Stimulated activated memory B cell treated with anti-CD40 and anti-IgM and Interleukin-4, amounts not matched to agents 10 μg/mL and 1 μg/mL and 100 μg/mL, for 72 hours (primary cell): ENCODE results near the gene MAFF.
"Not testable (repeated sequence)": the region's sequence is repeated elsewhere in the genome, so short reads cannot be mapped to it uniquely, and the experiment has no call there.

Source experiments
- ATAC-seq: fragments of 150-1000 bp; cut with Tn5 transposase; 2 replicates; pipeline ENCODE4 v1.10.0; 2021
- H3K27ac Mint-ChIP-seq: one replicate; pipeline ENCODE4 v1.8.0; 2022; ENCODE audit warnings: mild to moderate bottlenecking, mixed read lengths
- H3K27me3 Mint-ChIP-seq: one replicate; pipeline ENCODE4 v1.8.0; 2022; ENCODE audit warnings: mixed read lengths
- H3K36me3 Mint-ChIP-seq: one replicate; pipeline ENCODE4 v1.8.0; 2022; ENCODE audit warnings: mixed read lengths
- H3K4me1 Mint-ChIP-seq: one replicate; pipeline ENCODE4 v1.8.0; 2022; ENCODE audit warnings: mixed read lengths
- H3K4me3 Mint-ChIP-seq: one replicate; pipeline ENCODE4 v1.8.0; 2022; ENCODE audit warnings: mild to moderate bottlenecking, moderate library complexity, mixed read lengths
- H3K9me3 Mint-ChIP-seq: one replicate; pipeline ENCODE4 v1.8.0; 2022; ENCODE audit warnings: mixed read lengths

MAFF gene

GRCh38 chr22:38173641-38173906 lies 28.2 kb upstream of the MAFF start:
- no peak overlapping the region for H3K27ac Mint-ChIP-seq
- peaks cover 39% of the 10 kb centered on the region for H3K4me1 Mint-ChIP-seq
- H3K9me3 Mint-ChIP-seq = no peaks in the 10 kb centered on the region
- peaks cover 20% of the 10 kb centered on the region for H3K36me3 Mint-ChIP-seq
- no peaks in the 10 kb centered on the region for H3K27me3 Mint-ChIP-seq
- ATAC-seq = no peak
- H3K4me3 Mint-ChIP-seq = no peak overlapping the region

- no peaks in the 10 kb centered on the region for H3K9me3 Mint-ChIP-seq
- H3K36me3 Mint-ChIP-seq = peaks cover 22% of the 10 kb centered on the region
- peak overlapping the region; percentile 36 for H3K27ac Mint-ChIP-seq
- no peak for ATAC-seq
- no peaks in the 10 kb centered on the region for H3K27me3 Mint-ChIP-seq
- peaks cover 47% of the 10 kb centered on the region for H3K4me1 Mint-ChIP-seq
- H3K4me3 Mint-ChIP-seq = no peak overlapping the region
Observed at GRCh38 chr22:38174626-38175025, 27.2 kb upstream of the MAFF start.

- H3K27ac Mint-ChIP-seq = peak overlapping the region; percentile 72
- H3K4me3 Mint-ChIP-seq = no peak overlapping the region
- H3K27me3 Mint-ChIP-seq = no peaks in the 10 kb centered on the region
- H3K9me3 Mint-ChIP-seq = no peaks in the 10 kb centered on the region
- peaks cover 55% of the 10 kb centered on the region for H3K4me1 Mint-ChIP-seq
- ATAC-seq = no peak
- peaks cover 20% of the 10 kb centered on the region for H3K36me3 Mint-ChIP-seq
Observed at GRCh38 chr22:38175206-38176118, 26.3 kb upstream of the MAFF start.

- peaks cover 17% of the 10 kb centered on the region for H3K36me3 Mint-ChIP-seq
- peaks cover 63% of the 10 kb centered on the region for H3K4me1 Mint-ChIP-seq
- no peaks in the 10 kb centered on the region for H3K9me3 Mint-ChIP-seq
- H3K27ac Mint-ChIP-seq = peak overlapping the region; percentile 72
- H3K27me3 Mint-ChIP-seq = no peaks in the 10 kb centered on the region
- ATAC-seq = peak; percentile 59
- no peak overlapping the region for H3K4me3 Mint-ChIP-seq
Observed at GRCh38 chr22:38176170-38176741, 25.5 kb upstream of the MAFF start.

- H3K4me1 Mint-ChIP-seq = peaks cover 68% of the 10 kb centered on the region
- H3K27me3 Mint-ChIP-seq = no peaks in the 10 kb centered on the region
- H3K27ac Mint-ChIP-seq = peak overlapping the region; percentile 72
- no peaks in the 10 kb centered on the region for H3K9me3 Mint-ChIP-seq
- H3K36me3 Mint-ChIP-seq = peaks cover 13% of the 10 kb centered on the region
- no peak for ATAC-seq
- H3K4me3 Mint-ChIP-seq = no peak overlapping the region
Observed at GRCh38 chr22:38177044-38177443, 24.8 kb upstream of the MAFF start.

GRCh38 chr22:38177571-38177925 lies 24.2 kb upstream of the MAFF start:
- not testable (repeated sequence) for H3K9me3 Mint-ChIP-seq, ATAC-seq, H3K27me3 Mint-ChIP-seq, H3K27ac Mint-ChIP-seq, H3K4me3 Mint-ChIP-seq
- peaks cover 68% of the 10 kb centered on the region for H3K4me1 Mint-ChIP-seq
- H3K36me3 Mint-ChIP-seq = peaks cover 11% of the 10 kb centered on the region

- Mint-ChIP-seq H3K36me3 (peaks cover 11% of the 10 kb centered on the region), H3K27me3 (no peaks in the 10 kb centered on the region), H3K27ac (no peak overlapping the region), H3K9me3 (no peaks in the 10 kb centered on the region), H3K4me3 (no peak overlapping the region), H3K4me1 (peaks cover 63% of the 10 kb centered on the region)
- no peak for ATAC-seq
Observed at GRCh38 chr22:38177926-38178604, 23.7 kb upstream of the MAFF start.

GRCh38 chr22:38178605-38178937 lies 23.2 kb upstream of the MAFF start:
- peak overlapping the region; percentile 20 for H3K27ac Mint-ChIP-seq
- not testable (repeated sequence) for H3K9me3 Mint-ChIP-seq, ATAC-seq, H3K27me3 Mint-ChIP-seq, H3K4me3 Mint-ChIP-seq
- peaks cover 60% of the 10 kb centered on the region for H3K4me1 Mint-ChIP-seq
- H3K36me3 Mint-ChIP-seq = peaks cover 11% of the 10 kb centered on the region

- Mint-ChIP-seq H3K36me3 (peaks cover 7% of the 10 kb centered on the region), H3K4me1 (peaks cover 44% of the 10 kb centered on the region), H3K4me3 (peak overlapping the region; percentile 91), H3K27me3 (peaks cover 9% of the 10 kb centered on the region), H3K9me3 (no peaks in the 10 kb centered on the region), H3K27ac (peak overlapping the region; percentile 89)
- ATAC-seq = peak; percentile 3
Observed at GRCh38 chr22:38180841-38181452, 20.8 kb upstream of the MAFF start.

GRCh38 chr22:38181453-38182200 lies 20.2 kb upstream of the MAFF start, which contains the start of gene PLA2G6:
TSS of gene PLA2G6 (minus strand) at chr22:38181830. CDS start at chr22:38169426, 12,404 bp downstream.
- peaks cover 7% of the 10 kb centered on the region for H3K36me3 Mint-ChIP-seq
- peak; percentile 99 for ATAC-seq
- H3K4me1 Mint-ChIP-seq = peaks cover 37% of the 10 kb centered on the region
- H3K4me3 Mint-ChIP-seq = peak within 1 kb of the TSS; percentile 91
- H3K27ac Mint-ChIP-seq = peak within 1 kb of the TSS; percentile 89
- H3K27me3 Mint-ChIP-seq = peaks cover 16% of the 10 kb centered on the region
- no peaks in the 10 kb centered on the region for H3K9me3 Mint-ChIP-seq

GRCh38 chr22:38184788-38185187 lies 17.0 kb upstream of the MAFF start:
- Mint-ChIP-seq H3K4me3 (no peak overlapping the region), H3K4me1 (peaks cover 20% of the 10 kb centered on the region), H3K27ac (no peak overlapping the region), H3K27me3 (peaks cover 30% of the 10 kb centered on the region), H3K36me3 (peaks cover 5% of the 10 kb centered on the region), H3K9me3 (no peaks in the 10 kb centered on the region)
- no peak for ATAC-seq

GRCh38 chr22:38186429-38186828 lies 15.4 kb upstream of the MAFF start:
- no peak overlapping the region for H3K4me3 Mint-ChIP-seq
- peaks cover 30% of the 10 kb centered on the region for H3K27me3 Mint-ChIP-seq
- H3K4me1 Mint-ChIP-seq = peaks cover 4% of the 10 kb centered on the region
- H3K36me3 Mint-ChIP-seq = peaks cover 5% of the 10 kb centered on the region
- ATAC-seq = no peak
- H3K27ac Mint-ChIP-seq = no peak overlapping the region
- H3K9me3 Mint-ChIP-seq = no peaks in the 10 kb centered on the region

GRCh38 chr22:38187413-38188212 lies 14.2 kb upstream of the MAFF start:
- Mint-ChIP-seq H3K27me3 (peaks cover 42% of the 10 kb centered on the region), H3K27ac (no peak overlapping the region), H3K36me3 (peaks cover 5% of the 10 kb centered on the region), H3K9me3 (no peaks in the 10 kb centered on the region), H3K4me3 (no peak overlapping the region), H3K4me1 (no peaks in the 10 kb centered on the region)
- ATAC-seq = no peak

- peaks cover 5% of the 10 kb centered on the region for H3K36me3 Mint-ChIP-seq
- no peaks in the 10 kb centered on the region for H3K4me1 Mint-ChIP-seq
- H3K9me3 Mint-ChIP-seq = no peaks in the 10 kb centered on the region
- H3K4me3 Mint-ChIP-seq = no peak overlapping the region
- no peak for ATAC-seq
- no peak overlapping the region for H3K27ac Mint-ChIP-seq
- peaks cover 43% of the 10 kb centered on the region for H3K27me3 Mint-ChIP-seq
Observed at GRCh38 chr22:38189104-38189503, 12.7 kb upstream of the MAFF start.
